AG04449 (cell line): ENCODE measurements around the gene HPS1.

ENCODE experiments used
- CTCF ChIA-PET: fragments of 350-600 bp; formaldehyde crosslinking; extraction: SDS; loops from one replicate; lab custom pipeline; 2021; ENCODE audit warnings: antibody characterized with exemption; lab: Yijun Ruan, JAX
- POLR2A ChIA-PET: fragments of 400-600, 350-600 bp; formaldehyde crosslinking; extraction: SDS; loops from one replicate; lab custom pipeline; 2020; ENCODE audit warnings: antibody characterized with exemption, inconsistent platforms; lab: Yijun Ruan, JAX
- DNase-seq: peaks from one replicate; pipeline ENCODE4 v3.0.0-alpha.2; 2010; ENCODE audit warnings: low read depth, low spot score
- H3K4me3 ChIP-seq: 2 replicates; pipeline ENCODE4 v1.5.1; 2011; ENCODE audit warnings: low read depth, mild to moderate bottlenecking, control low read depth, low read length
- CTCF ChIP-seq: IDR thresholded peaks from one replicate; pipeline ENCODE4 v1.5.1; 2011; ENCODE audit warnings: mild to moderate bottlenecking, moderate library complexity, low read length, control low read depth, inconsistent platforms; ENCODE audit not compliant: insufficient read depth; ENCODE audit errors: missing control alignments

HPS1 gene

GRCh38 chr10:98415731-98416119, 31.0 kb downstream of the HPS1 start:
- no peak for DNase-seq
- POLR2A ChIA-PET, result interaction anchor here (0.6 to 1.5 kb wide), 12 partner anchors 9 to 169 kb away, joined by 3 to 8 read pairs (median 3); no protein-coding TSS in a partner anchor
- TF ChIP-seq CTCF, result no peak
- no peak overlapping the region for H3K4me3 ChIP-seq
- CTCF ChIA-PET, result interaction anchor here (0.8 to 4.5 kb wide), 5 partner anchors 9 to 173 kb away, joined by 3 to 24 read pairs (median 7); no protein-coding TSS in a partner anchor

GRCh38 chr10:98414932-98415730, 31.6 kb downstream of the HPS1 start, which contains the start of gene PYROXD2:
TSS of gene PYROXD2 (minus strand) at chr10:98415182. CDS start at chr10:98415135, 47 bp downstream.
- ChIA-PET CTCF (interaction anchor here (0.8 to 4.5 kb wide), 7 partner anchors 9 to 173 kb away, joined by 3 to 24 read pairs (median 4); no protein-coding TSS in a partner anchor), POLR2A (interaction anchor here (0.6 to 1.5 kb wide), 14 partner anchors 8 to 169 kb away, joined by 3 to 8 read pairs (median 3); no protein-coding TSS in a partner anchor)
- TF ChIP-seq CTCF, result no peak
- peak; percentile 64 for DNase-seq
- H3K4me3 ChIP-seq, result peak within 1 kb of the TSS; percentile 86

GRCh38 chr10:98414578-98414931, 32.2 kb downstream of the HPS1 start:
- no peak for DNase-seq
- ChIA-PET CTCF (interaction anchor here (0.9 to 4.5 kb wide), 8 partner anchors 8 to 172 kb away, joined by 3 to 24 read pairs (median 6); no protein-coding TSS in a partner anchor), POLR2A (interaction anchor here (0.8 to 1.5 kb wide), 5 partner anchors 9 to 168 kb away, joined by 3 to 8 read pairs (median 4); no protein-coding TSS in a partner anchor)
- peak overlapping the region; percentile 86 for H3K4me3 ChIP-seq
- no peak for TF ChIP-seq CTCF

GRCh38 chr10:98411768-98412167, 35.0 kb downstream of the HPS1 start:
- CTCF ChIA-PET, result interaction anchor here (0.5 to 2.1 kb wide), 3 partner anchors 14 to 240 kb away, joined by 3 to 10 read pairs (median 3); no protein-coding TSS in a partner anchor
- H3K4me3 ChIP-seq, result no peak overlapping the region
- TF ChIP-seq CTCF, result no peak
- no peak for DNase-seq
- POLR2A ChIA-PET, result no interaction called here

GRCh38 chr10:98411166-98411565, 35.6 kb downstream of the HPS1 start:
- no peak for DNase-seq
- TF ChIP-seq CTCF, result no peak
- ChIA-PET POLR2A (no interaction called here), CTCF (interaction anchor here (2.1 kb wide), 1 partner anchor 14 kb away, joined by 10 read pairs; no protein-coding TSS in a partner anchor)
- H3K4me3 ChIP-seq, result no peak overlapping the region

- POLR2A ChIA-PET, result no interaction called here
- DNase-seq, result no peak
- H3K4me3 ChIP-seq, result no peak overlapping the region
- CTCF ChIA-PET, result interaction anchor here (1.1 kb wide), 1 partner anchor 15 kb away, joined by 5 read pairs; no protein-coding TSS in a partner anchor
- TF ChIP-seq CTCF, result no peak
These were observed 36.0 kb downstream of the HPS1 start for GRCh38 chr10:98410759-98411158.
